ACHN (cell line): ENCODE measurements around the gene TDRD3.
"Not testable (repeated sequence)": the region's sequence is repeated elsewhere in the genome, so short reads cannot be mapped to it uniquely, and the experiment has no call there.

Source experiments
- DNase-seq: peaks from one replicate; pipeline ENCODE4 v3.0.0-alpha.2; 2015
- in situ Hi-C: cut with HindIII; loops from 2 replicates; pipeline ENCODE4 v1.10.0; 2017; ENCODE audit warnings: low sequenced_read_pairs, low pct_ligation_motif_present, low pct_unique_long_range_greater_than_20kb

Gene TDRD3

GRCh38 chr13:60395971-60396782 lies 843 bp upstream of the TDRD3 start:
- in situ Hi-C loops, result no loop called here
- DNase-seq, result peak; percentile 93

GRCh38 chr13:60397704-60398378 lies 821 bp downstream of the TDRD3 start:
- peak; percentile 61 for DNase-seq

GRCh38 chr13:60398379-60398891 lies 1.4 kb downstream of the TDRD3 start:
- no peak for DNase-seq
- in situ Hi-C loops, result no loop called here

More at GRCh38 chr13:60397704-60398378, 821 bp downstream of the TDRD3 start:
- in situ Hi-C loops, result no loop called here

- in situ Hi-C loops, result no loop called here
- peak; percentile 21 for DNase-seq
These were observed 2.0 kb downstream of the TDRD3 start for GRCh38 chr13:60398907-60399589.

- DNase-seq, result no peak
These were observed 5.0 kb downstream of the TDRD3 start for GRCh38 chr13:60402022-60402421.

GRCh38 chr13:60407095-60407494 lies 10.1 kb downstream of the TDRD3 start:
- in situ Hi-C loops, result no loop called here
- no peak for DNase-seq

More at GRCh38 chr13:60402022-60402421, 5.0 kb downstream of the TDRD3 start:
- in situ Hi-C loops, result no loop called here

GRCh38 chr13:60407852-60408251 lies 10.8 kb downstream of the TDRD3 start:
- in situ Hi-C loops, DNase-seq: not testable (repeated sequence)

- not testable (repeated sequence) for DNase-seq
These were observed 12.7 kb downstream of the TDRD3 start for GRCh38 chr13:60409574-60410292.

GRCh38 chr13:60410299-60410698 lies 13.3 kb downstream of the TDRD3 start:
- no peak for DNase-seq
- in situ Hi-C loops, result no loop called here

More at GRCh38 chr13:60409574-60410292, 12.7 kb downstream of the TDRD3 start:
- in situ Hi-C loops, result not testable (repeated sequence)

- in situ Hi-C loops, result no loop called here
- no peak for DNase-seq
These were observed 14.4 kb downstream of the TDRD3 start for GRCh38 chr13:60411464-60411863.

GRCh38 chr13:60411983-60412382 lies 15.0 kb downstream of the TDRD3 start:
- in situ Hi-C loops, result no loop called here

GRCh38 chr13:60412909-60413616 lies 16.0 kb downstream of the TDRD3 start:
- in situ Hi-C loops, result no loop called here

More at GRCh38 chr13:60411983-60412382, 15.0 kb downstream of the TDRD3 start:
- DNase-seq, result no peak

GRCh38 chr13:60414177-60414576 lies 17.2 kb downstream of the TDRD3 start:
- in situ Hi-C loops, result no loop called here
- no peak for DNase-seq

More at GRCh38 chr13:60412909-60413616, 16.0 kb downstream of the TDRD3 start:
- DNase-seq, result no peak

GRCh38 chr13:60417734-60418133 lies 20.7 kb downstream of the TDRD3 start:
- in situ Hi-C loops, result no loop called here
- no peak for DNase-seq

- DNase-seq, result no peak
- in situ Hi-C loops, result no loop called here
These were observed 21.9 kb downstream of the TDRD3 start for GRCh38 chr13:60418954-60419353.

- in situ Hi-C loops, result no loop called here
- no peak for DNase-seq
These were observed 28.3 kb downstream of the TDRD3 start for GRCh38 chr13:60425332-60425731.

- no peak for DNase-seq
- in situ Hi-C loops, result no loop called here
These were observed 29.1 kb downstream of the TDRD3 start for GRCh38 chr13:60426075-60426474.

- in situ Hi-C loops, result no loop called here
These were observed 30.3 kb downstream of the TDRD3 start for GRCh38 chr13:60427285-60427684.

More at GRCh38 chr13:60427285-60427684, 30.3 kb downstream of the TDRD3 start:
- no peak for DNase-seq
